HuH-7 (cell line): ENCODE measurements around the gene DNAH2.

ENCODE experiments used
- DNase-seq: peaks from one replicate; pipeline ENCODE4 v3.0.0; 2011; ENCODE audit warnings: low spot score

The DNAH2 gene

GRCh38 chr17:7702776-7703175 lies 14.8 kb upstream of the DNAH2 start:
- DNase-seq, result no peak

DNA sequence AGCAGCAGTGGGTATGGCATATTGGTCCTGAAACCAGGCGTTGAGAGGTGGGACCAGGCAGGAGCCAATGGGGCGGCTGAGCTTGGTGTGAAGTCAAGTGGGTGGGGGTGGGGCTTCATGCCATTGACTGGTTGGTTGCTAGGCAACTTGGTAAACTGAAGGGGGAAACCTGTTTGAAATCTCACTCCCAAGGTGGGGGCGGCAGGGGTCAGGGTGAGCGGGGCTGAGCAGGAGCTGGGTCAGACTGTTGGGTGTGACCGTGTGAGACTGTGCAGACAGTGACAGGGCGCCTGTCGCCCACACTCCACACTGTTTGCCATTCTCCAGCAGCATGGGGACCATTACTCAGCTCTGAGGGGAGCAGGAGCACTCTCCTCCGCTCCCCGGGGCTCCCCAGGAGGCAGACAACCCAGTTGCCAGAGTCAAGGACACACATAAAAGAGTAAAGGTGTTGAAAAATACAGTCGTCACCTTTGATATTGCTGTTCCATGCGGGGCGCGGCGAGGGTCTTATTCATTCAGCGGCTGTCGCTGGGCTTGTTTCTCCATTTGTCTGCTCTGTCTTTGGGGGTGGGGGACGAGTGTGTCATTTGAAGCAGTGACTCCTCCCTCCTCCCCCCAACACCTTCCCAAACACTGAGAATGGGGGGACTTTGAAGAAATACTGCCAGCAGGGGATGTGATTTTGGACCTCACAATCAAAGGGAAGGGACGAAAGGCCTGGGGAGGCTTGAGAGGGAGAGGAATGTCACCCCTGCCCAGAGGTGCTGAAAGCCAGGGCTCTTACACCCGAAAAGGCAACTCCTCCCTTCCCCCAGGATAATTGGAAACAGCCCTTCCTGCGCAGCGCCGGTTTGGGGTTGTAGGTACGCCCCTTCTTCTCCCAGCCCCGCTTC lies 13.7 kb upstream of the DNAH2 start:
- DNase-seq, result no peak

DNA sequence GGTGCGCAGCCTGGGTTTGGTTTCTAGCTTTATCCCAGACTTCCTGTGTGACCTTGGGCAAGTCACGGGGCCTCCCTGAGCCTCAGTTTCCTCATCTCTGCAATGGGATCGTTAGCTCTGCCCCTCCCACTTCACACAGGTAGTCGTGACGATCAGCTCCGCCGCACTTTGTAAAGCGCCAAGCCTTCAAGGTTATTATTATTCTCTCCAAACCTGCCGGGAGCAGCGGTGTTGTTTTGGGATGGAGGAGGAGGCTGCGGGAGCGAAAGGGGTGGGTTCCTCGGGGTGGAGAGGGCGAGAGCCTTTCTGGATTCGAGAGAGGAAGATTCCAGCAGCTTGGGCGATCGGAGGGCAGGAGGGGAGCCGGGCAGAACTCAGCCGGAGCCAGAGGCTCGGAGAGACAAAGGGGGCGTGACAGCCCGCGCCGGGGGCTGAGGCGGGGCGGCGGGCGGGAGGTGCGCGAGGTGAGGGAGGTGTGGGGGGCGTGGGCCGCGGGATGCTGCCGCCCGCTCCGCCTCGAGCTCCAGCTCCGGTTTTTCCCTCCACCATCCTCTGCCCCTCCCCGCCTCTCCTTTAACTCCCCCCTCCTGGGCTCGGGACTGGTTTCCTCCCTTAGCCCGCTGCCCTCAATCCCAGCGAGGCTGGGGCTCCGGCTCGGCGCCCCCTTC lies 12.8 kb upstream of the DNAH2 start, which contains the start of gene EFNB3:
Gene EFNB3 (plus strand): TSS at position 602 of the 668 bp plus-strand sequence. CDS start 397 bp downstream, outside the sequence.
- peak; percentile 33 for DNase-seq

GRCh38 chr17:7705269-7706255 lies 12.0 kb upstream of the DNAH2 start:
- DNase-seq, result no peak

DNA sequence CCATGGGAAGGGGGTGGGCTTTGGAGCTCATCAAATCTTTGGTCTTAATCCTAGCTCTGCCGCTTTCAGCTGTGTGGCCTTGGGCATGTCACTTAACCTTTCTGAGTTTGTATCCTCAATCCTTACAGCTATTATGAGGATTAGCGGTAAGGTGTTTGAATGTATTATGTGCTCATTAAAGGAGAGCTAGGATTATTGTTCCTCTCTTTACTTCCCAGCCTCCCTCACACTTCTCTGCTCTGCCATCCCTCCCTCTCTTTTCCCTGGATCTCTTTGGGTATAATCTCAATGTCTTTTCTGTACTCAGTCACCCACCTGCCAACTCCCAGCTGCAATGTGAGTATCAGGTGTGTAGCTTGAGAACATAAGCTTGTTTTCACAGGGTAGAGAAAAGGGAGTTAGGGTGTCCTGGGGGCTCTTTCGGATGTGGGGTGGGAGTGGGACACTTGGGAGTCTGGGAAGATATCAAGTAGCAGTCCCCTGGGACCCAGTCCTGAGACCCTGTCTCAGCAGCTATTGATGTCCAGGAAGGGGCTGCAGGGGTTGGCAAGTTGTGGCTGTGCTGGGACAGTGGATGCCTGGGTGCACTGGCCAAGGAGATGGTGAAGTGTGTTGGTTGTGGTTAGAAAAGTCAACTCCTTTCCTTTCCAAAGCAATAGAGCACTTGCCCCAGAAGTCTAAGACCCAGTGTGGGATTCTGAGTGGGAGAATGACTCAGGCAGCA lies 10.8 kb upstream of the DNAH2 start:
- DNase-seq, result no peak

DNA sequence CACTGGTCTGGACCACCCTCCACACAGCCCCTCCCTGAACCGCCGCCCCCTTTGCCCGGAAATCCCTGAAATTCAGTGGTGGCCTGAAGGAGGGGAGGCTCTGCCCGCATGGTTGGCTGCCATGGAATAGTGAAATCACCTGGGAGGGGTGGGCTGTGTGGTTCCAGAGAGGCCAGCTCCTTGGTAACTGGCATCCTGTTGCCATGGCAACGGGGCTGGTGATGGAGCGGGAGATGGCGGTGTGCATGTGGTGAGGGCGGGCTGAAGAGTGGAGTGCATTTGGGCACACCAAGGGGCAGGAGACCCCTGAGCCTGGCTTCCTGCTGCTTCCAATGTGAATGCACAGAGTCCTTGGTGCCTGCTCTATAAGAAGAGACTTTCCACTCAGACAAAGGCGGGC lies 10.1 kb upstream of the DNAH2 start:
- no peak for DNase-seq

DNA sequence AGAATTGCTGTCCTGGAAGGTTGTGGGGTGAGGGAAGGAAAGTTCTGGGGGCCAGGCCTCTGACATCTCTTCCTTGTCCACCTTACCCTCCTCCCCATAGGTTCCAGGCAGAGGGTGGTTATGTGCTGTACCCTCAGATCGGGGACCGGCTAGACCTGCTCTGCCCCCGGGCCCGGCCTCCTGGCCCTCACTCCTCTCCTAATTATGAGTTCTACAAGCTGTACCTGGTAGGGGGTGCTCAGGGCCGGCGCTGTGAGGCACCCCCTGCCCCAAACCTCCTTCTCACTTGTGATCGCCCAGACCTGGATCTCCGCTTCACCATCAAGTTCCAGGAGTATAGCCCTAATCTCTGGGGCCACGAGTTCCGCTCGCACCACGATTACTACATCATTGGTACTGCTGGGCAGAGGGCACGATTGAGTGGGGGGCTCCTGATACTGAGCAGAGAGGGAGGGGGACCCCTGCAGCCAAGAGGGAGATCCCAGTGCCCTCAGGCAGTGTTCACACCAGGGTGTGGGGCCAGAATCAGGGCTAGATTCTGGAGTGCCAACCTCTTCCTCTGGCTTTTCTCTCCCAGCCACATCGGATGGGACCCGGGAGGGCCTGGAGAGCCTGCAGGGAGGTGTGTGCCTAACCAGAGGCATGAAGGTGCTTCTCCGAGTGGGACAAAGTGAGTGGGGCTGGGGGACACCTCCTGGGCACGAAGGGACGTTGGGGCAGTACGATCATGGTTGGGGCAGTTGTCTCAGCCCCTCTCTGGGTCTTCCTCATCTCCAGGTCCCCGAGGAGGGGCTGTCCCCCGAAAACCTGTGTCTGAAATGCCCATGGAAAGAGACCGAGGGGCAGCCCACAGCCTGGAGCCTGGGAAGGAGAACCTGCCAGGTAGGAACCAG lies 9.4 kb upstream of the DNAH2 start:
- no peak for DNase-seq

- DNase-seq, result no peak
Observed at GRCh38 chr17:7709031-7709430, 8.5 kb upstream of the DNAH2 start.

GRCh38 chr17:7710301-7710700 lies 7.2 kb upstream of the DNAH2 start:
- DNase-seq, result no peak

- no peak for DNase-seq
Observed at GRCh38 chr17:7711051-7711755, 6.3 kb upstream of the DNAH2 start.

GRCh38 chr17:7712111-7712771 lies 5.3 kb upstream of the DNAH2 start:
- DNase-seq, result no peak

GRCh38 chr17:7713782-7714181 lies 3.8 kb upstream of the DNAH2 start:
- no peak for DNase-seq

- no peak for DNase-seq
Observed at GRCh38 chr17:7714721-7715594, 2.6 kb upstream of the DNAH2 start.

- DNase-seq, result no peak
Observed at GRCh38 chr17:7715936-7716886, 1.3 kb upstream of the DNAH2 start.

- DNase-seq, result no peak
Observed at GRCh38 chr17:7717756-7718350, 309 bp downstream of the DNAH2 start.

DNA sequence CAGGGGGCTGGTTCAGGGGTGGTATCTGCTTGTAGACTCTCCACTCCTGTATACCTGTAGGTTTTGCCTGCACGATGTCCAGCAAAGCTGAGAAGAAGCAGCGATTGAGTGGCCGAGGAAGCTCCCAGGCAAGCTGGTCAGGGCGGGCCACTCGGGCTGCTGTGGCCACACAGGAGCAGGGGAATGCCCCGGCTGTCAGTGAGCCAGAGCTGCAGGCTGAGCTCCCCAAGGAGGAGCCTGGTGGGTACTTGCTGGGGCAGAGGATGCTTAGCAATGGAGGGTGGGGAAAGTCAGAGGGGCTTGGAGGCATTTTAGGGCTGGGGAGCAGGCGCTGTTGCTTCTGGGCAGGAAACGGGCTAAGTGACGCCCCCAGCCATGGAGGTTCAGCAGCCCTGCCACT lies 2.1 kb downstream of the DNAH2 start:
- no peak for DNase-seq

GRCh38 chr17:7720125-7720524 lies 2.6 kb downstream of the DNAH2 start:
- no peak for DNase-seq
